ENCODE results near the gene MESP2.
A peak's percentile ranks its signal among the peaks of the same experiment; 100 is the strongest.

Gene MESP2

GRCh38 chr15:89818287-89818686 lies 42.2 kb downstream of the MESP2 start:
- in situ Hi-C loops (cut with HindIII; ENCODE audit: low pct_unique_long_range_greater_than_20kb, low sequenced_read_pairs): no loop called here
- no peak for DNase-seq (ENCODE audit: low read depth in 1 of 2, low spot score in 1 of 2)
- TF ChIP-seq JUND (IDR thresholded peaks at IDR 0.05; ENCODE audit: low read depth): no peak

GRCh38 chr15:89820666-89821611 lies 44.8 kb downstream of the MESP2 start:
- in situ Hi-C loops (cut with HindIII; ENCODE audit: low pct_unique_long_range_greater_than_20kb, low sequenced_read_pairs): no loop called here
- TF ChIP-seq JUND (IDR thresholded peaks at IDR 0.05; ENCODE audit: low read depth): no peak
- no peak for DNase-seq (ENCODE audit: low read depth in 1 of 2, low spot score in 1 of 2)

- DNase-seq (ENCODE audit: low read depth in 1 of 2, low spot score in 1 of 2): no peak
- in situ Hi-C loops (cut with HindIII; ENCODE audit: low pct_unique_long_range_greater_than_20kb, low sequenced_read_pairs): no loop called here
- no peak for TF ChIP-seq JUND (IDR thresholded peaks at IDR 0.05; ENCODE audit: low read depth)
These were observed 45.9 kb downstream of the MESP2 start for GRCh38 chr15:89822026-89822425.

GRCh38 chr15:89822611-89822950 lies 46.4 kb downstream of the MESP2 start:
- in situ Hi-C loops (cut with HindIII; ENCODE audit: low pct_unique_long_range_greater_than_20kb, low sequenced_read_pairs): no loop called here
- no peak for TF ChIP-seq JUND (IDR thresholded peaks at IDR 0.05; ENCODE audit: low read depth)
- no peak for DNase-seq (ENCODE audit: low read depth in 1 of 2, low spot score in 1 of 2)

- no peak for TF ChIP-seq JUND (IDR thresholded peaks at IDR 0.05; ENCODE audit: low read depth)
These were observed 47.0 kb downstream of the MESP2 start for GRCh38 chr15:89822951-89823711.

GRCh38 chr15:89823836-89824606 lies 47.9 kb downstream of the MESP2 start:
- in situ Hi-C loops (cut with HindIII; ENCODE audit: low pct_unique_long_range_greater_than_20kb, low sequenced_read_pairs): no loop called here
- TF ChIP-seq JUND (IDR thresholded peaks at IDR 0.05; ENCODE audit: low read depth): no peak
- no peak for DNase-seq (ENCODE audit: low read depth in 1 of 2, low spot score in 1 of 2)

More at GRCh38 chr15:89822951-89823711, 47.0 kb downstream of the MESP2 start:
- in situ Hi-C loops (cut with HindIII; ENCODE audit: low pct_unique_long_range_greater_than_20kb, low sequenced_read_pairs): no loop called here
- DNase-seq (ENCODE audit: low read depth in 1 of 2, low spot score in 1 of 2): no peak

GRCh38 chr15:89824607-89824867 lies 48.4 kb downstream of the MESP2 start:
- no peak for TF ChIP-seq JUND (IDR thresholded peaks at IDR 0.05; ENCODE audit: low read depth)
- in situ Hi-C loops (cut with HindIII; ENCODE audit: low pct_unique_long_range_greater_than_20kb, low sequenced_read_pairs): no loop called here
- no peak for DNase-seq (ENCODE audit: low read depth in 1 of 2, low spot score in 1 of 2)

GRCh38 chr15:89825271-89825940 lies 49.3 kb downstream of the MESP2 start:
- DNase-seq (ENCODE audit: low read depth in 1 of 2, low spot score in 1 of 2): no peak
- in situ Hi-C loops (cut with HindIII; ENCODE audit: low pct_unique_long_range_greater_than_20kb, low sequenced_read_pairs): no loop called here
- TF ChIP-seq JUND (IDR thresholded peaks at IDR 0.05; ENCODE audit: low read depth): no peak

- in situ Hi-C loops (cut with HindIII; ENCODE audit: low pct_unique_long_range_greater_than_20kb, low sequenced_read_pairs): no loop called here
- TF ChIP-seq JUND (IDR thresholded peaks at IDR 0.05; ENCODE audit: low read depth): no peak
- no peak for DNase-seq (ENCODE audit: low read depth in 1 of 2, low spot score in 1 of 2)
These were observed 50.8 kb downstream of the MESP2 start for GRCh38 chr15:89826671-89827655.

- in situ Hi-C loops (cut with HindIII; ENCODE audit: low pct_unique_long_range_greater_than_20kb, low sequenced_read_pairs): no loop called here
These were observed 51.7 kb downstream of the MESP2 start for GRCh38 chr15:89827829-89828228.

More at GRCh38 chr15:89827829-89828228, 51.7 kb downstream of the MESP2 start:
- TF ChIP-seq JUND (IDR thresholded peaks at IDR 0.05; ENCODE audit: low read depth): no peak
- DNase-seq (ENCODE audit: low read depth in 1 of 2, low spot score in 1 of 2): peak in 1 of 2 experiments; percentile 60
